ENCODE measurements around the gene ZBED6. TPM values are rescaled to one million over a fixed set of nuclear protein-coding genes. Genes with fewer than 3 reads are reported as not detected.

The ZBED6 gene
- polyA plus RNA-seq, 1 donor from 2014 or later, result 5.1 TPM

DNA sequence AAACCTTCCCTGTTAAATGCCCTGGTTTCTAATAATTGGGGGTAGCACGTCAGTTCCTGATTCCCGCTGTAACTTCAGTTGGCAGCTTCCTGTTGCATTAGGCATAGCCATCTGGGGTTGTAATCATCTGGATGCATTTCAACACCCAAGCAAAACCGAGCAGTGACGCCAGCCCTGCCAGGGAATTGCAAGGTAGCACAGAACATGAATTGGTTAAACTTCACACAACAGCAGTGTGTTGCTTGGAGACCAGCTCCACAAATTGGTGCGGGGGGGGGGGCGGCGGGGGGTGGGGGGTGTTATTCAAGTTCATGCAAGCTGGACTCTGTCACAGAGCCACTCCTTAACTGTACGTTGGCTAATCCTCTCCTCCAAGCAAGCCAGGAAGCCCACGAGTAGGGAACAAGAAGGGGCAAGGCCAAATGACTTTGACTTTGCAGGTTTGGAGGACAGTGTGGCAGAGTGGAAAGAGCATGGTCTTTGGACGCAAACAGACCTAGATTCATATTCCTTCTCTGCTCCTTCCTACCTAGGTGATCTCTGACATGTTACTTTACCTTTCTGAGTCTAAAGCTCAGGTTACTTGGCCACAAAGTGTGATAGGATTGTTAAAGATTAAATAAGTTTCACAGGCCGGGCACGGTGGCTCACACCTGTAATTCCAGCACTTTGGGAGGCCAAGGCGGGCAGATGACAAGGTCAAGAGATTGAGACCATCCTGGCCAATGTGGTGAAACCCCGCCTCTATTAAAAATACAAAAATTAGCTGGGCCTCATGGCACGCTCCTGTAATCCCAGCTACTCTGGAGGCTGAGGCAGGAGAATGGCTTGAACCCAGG, 25.7 kb upstream of the ZBED6 start:
- Histone ChIP-seq H3K27ac (ENCODE audit: low read length) (no peak overlapping the region), H3K4me2 (ENCODE audit: low read length) (no peak overlapping the region), H3K79me2 (replicated peaks; ENCODE audit: insufficient read depth, low read length) (no peaks in the 10 kb centered on the region), H3F3A (ENCODE audit: insufficient read depth, low read length, poor library complexity, severe bottlenecking) (no peaks in the 10 kb centered on the region), H3K9me3 (ENCODE audit: low read length) (no peaks in the 10 kb centered on the region), H4K20me1 (ENCODE audit: insufficient read depth) (no peaks in the 10 kb centered on the region), H3K36me3 (ENCODE audit: insufficient read depth, low read length) (no peaks in the 10 kb centered on the region), H3K9ac (ENCODE audit: low read length) (no peak overlapping the region), H2AFZ (ENCODE audit: low read depth, low read length) (no peak overlapping the region), H3K27me3 (ENCODE audit: insufficient read depth, low read depth, low read length) (no peaks in the 10 kb centered on the region), H3K4me3 (ENCODE audit: low read length) (no peak overlapping the region), H3K9me2 (ENCODE audit: insufficient read depth, low read length) (no peaks in the 10 kb centered on the region)
- no peak for TF ChIP-seq TAF1 (IDR thresholded peaks at IDR 0.05; ENCODE audit: low read depth)
- TF ChIP-seq, protein P1, sequence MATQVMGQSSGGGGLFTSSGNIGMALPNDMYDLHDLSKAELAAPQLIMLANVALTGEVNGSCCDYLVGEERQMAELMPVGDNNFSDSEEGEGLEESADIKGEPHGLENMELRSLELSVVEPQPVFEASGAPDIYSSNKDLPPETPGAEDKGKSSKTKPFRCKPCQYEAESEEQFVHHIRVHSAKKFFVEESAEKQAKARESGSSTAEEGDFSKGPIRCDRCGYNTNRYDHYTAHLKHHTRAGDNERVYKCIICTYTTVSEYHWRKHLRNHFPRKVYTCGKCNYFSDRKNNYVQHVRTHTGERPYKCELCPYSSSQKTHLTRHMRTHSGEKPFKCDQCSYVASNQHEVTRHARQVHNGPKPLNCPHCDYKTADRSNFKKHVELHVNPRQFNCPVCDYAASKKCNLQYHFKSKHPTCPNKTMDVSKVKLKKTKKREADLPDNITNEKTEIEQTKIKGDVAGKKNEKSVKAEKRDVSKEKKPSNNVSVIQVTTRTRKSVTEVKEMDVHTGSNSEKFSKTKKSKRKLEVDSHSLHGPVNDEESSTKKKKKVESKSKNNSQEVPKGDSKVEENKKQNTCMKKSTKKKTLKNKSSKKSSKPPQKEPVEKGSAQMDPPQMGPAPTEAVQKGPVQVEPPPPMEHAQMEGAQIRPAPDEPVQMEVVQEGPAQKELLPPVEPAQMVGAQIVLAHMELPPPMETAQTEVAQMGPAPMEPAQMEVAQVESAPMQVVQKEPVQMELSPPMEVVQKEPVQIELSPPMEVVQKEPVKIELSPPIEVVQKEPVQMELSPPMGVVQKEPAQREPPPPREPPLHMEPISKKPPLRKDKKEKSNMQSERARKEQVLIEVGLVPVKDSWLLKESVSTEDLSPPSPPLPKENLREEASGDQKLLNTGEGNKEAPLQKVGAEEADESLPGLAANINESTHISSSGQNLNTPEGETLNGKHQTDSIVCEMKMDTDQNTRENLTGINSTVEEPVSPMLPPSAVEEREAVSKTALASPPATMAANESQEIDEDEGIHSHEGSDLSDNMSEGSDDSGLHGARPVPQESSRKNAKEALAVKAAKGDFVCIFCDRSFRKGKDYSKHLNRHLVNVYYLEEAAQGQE (IDR thresholded peaks at IDR 0.05; ENCODE audit: borderline replicate concordance), result no peak
- TF ChIP-seq MXI1 (conservative IDR thresholded peaks at IDR 0.05; ENCODE audit: poor library complexity, severe bottlenecking), result no peak
- no peak for TF ChIP-seq RAD21 (conservative IDR thresholded peaks at IDR 0.05)
- no peak for TF ChIP-seq CTCF (IDR thresholded peaks at IDR 0.05; ENCODE audit: poor library complexity, severe bottlenecking)
- no peak for TF ChIP-seq SMC3 (conservative IDR thresholded peaks at IDR 0.05; ENCODE audit: poor library complexity)
- TF ChIP-seq EP300 (conservative IDR thresholded peaks at IDR 0.05; ENCODE audit: poor library complexity, severe bottlenecking), result no peak
- no peak for TF ChIP-seq EZH2 (IDR thresholded peaks at IDR 0.05; ENCODE audit: borderline replicate concordance, insufficient read depth, low read length, poor library complexity, severe bottlenecking)
- TF ChIP-seq POLR2AphosphoS5 (IDR thresholded peaks at IDR 0.05), result no peak

DNA sequence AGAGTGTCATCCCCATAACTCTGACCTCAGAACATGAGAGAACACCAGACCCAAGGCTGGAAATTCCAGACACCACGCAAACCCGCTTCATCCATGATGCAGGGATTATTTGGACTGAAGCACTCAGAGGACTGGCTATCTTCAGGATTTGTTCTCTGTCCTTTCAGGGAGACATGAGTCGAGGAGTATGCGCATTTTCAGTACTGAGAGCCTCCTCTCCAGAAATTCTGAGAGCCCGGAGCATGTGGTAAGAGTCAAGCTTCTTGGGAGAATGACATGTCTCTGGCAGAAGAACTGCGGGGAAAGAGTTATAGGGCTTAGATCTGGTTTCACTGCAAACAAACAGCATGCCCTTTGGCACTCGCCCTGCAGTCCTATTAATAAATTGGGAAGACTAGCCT, 23.5 kb upstream of the ZBED6 start:
- Histone ChIP-seq H3K79me2 (replicated peaks; ENCODE audit: insufficient read depth, low read length) (no peaks in the 10 kb centered on the region), H3K9me2 (ENCODE audit: insufficient read depth, low read length) (no peaks in the 10 kb centered on the region), H4K20me1 (ENCODE audit: insufficient read depth) (no peaks in the 10 kb centered on the region), H3F3A (ENCODE audit: insufficient read depth, low read length, poor library complexity, severe bottlenecking) (no peaks in the 10 kb centered on the region), H3K4me3 (ENCODE audit: low read length) (no peak overlapping the region), H3K9ac (ENCODE audit: low read length) (no peak overlapping the region), H3K27me3 (ENCODE audit: insufficient read depth, low read depth, low read length) (no peaks in the 10 kb centered on the region), H2AFZ (ENCODE audit: low read depth, low read length) (no peak overlapping the region), H3K27ac (ENCODE audit: low read length) (no peak overlapping the region), H3K9me3 (ENCODE audit: low read length) (no peaks in the 10 kb centered on the region), H3K4me2 (ENCODE audit: low read length) (no peak overlapping the region), H3K36me3 (ENCODE audit: insufficient read depth, low read length) (no peaks in the 10 kb centered on the region)
- TF ChIP-seq RAD21 (conservative IDR thresholded peaks at IDR 0.05) (no peak), SMC3 (conservative IDR thresholded peaks at IDR 0.05; ENCODE audit: poor library complexity) (no peak), EP300 (conservative IDR thresholded peaks at IDR 0.05; ENCODE audit: poor library complexity, severe bottlenecking) (no peak), EZH2 (IDR thresholded peaks at IDR 0.05; ENCODE audit: borderline replicate concordance, insufficient read depth, low read length, poor library complexity, severe bottlenecking) (no peak), MXI1 (conservative IDR thresholded peaks at IDR 0.05; ENCODE audit: poor library complexity, severe bottlenecking) (no peak), POLR2AphosphoS5 (IDR thresholded peaks at IDR 0.05) (no peak), TAF1 (IDR thresholded peaks at IDR 0.05; ENCODE audit: low read depth) (no peak), CTCF (IDR thresholded peaks at IDR 0.05; ENCODE audit: poor library complexity, severe bottlenecking) (no peak)
- TF ChIP-seq, protein P1 (IDR thresholded peaks at IDR 0.05; ENCODE audit: borderline replicate concordance), result no peak
